ENCODE results near the gene MORN5. TPM values are rescaled to one million over a fixed set of nuclear protein-coding genes. Genes with fewer than 3 reads are reported as not detected.

The MORN5 gene
- total and polyA plus RNA-seq, 9 of the 15 experiments (the other 6 are each of a cell fraction or from before 2014, with no cell fraction given): not detected

GRCh38 chr9:122206118-122207046, 46.7 kb downstream of the MORN5 start:
- Histone ChIP-seq H4K20me1 (replicated peaks; ENCODE audit: control insufficient read depth, insufficient read depth, low read length) (0 out of 2 replicates have a peak, but pooled peaks cover 4% of the 10 kb centered on the region), H3K27me3 (ENCODE audit: control insufficient read depth in 2 of 2, insufficient read depth in 2 of 2, low read length in 2 of 2) (no peaks in the 10 kb centered on the region), H2AFZ (ENCODE audit: low read depth, low read length) (no peak overlapping the region), H3K4me1 (replicated peaks in 1 of 2; ENCODE audit: control insufficient read depth in 2 of 2, insufficient read depth in 2 of 2, low read length in 2 of 2) (peaks cover 0 to 4% of the 10 kb centered on the region in 2 experiments; a peak in 1 of 5 replicates), H3K79me2 (ENCODE audit: control insufficient read depth, insufficient read depth, low read length) (peaks cover 4% of the 10 kb centered on the region), H3K4me3 (no peak overlapping the region), H3K27ac (ENCODE audit: extremely low read depth, low read depth, low read length) (no peak overlapping the region), H3K9ac (ENCODE audit: insufficient read depth in 1 of 2, low read depth in 2 of 2, low read length in 2 of 2) (peak overlapping the region in 1 of 2 experiments; percentile 19; a peak in 1 of 4 replicates), H3K9me1 (ENCODE audit: control insufficient read depth, insufficient read depth, low read length) (no peaks in the 10 kb centered on the region), H3K4me2 (ENCODE audit: insufficient read depth, low read length) (no peak overlapping the region), H3K36me3 (ENCODE audit: control insufficient read depth, insufficient read depth, low read length) (peaks cover 49% of the 10 kb centered on the region; the same call in 2 of the 3 replicates), H3K9me3 (replicated peaks; ENCODE audit: control insufficient read depth, insufficient read depth, low read depth, low read length) (no peaks in the 10 kb centered on the region)
- in situ Hi-C loops (cut with MboI) (no loop called here), intact Hi-C loops (cut with micrococcal nuclease) (no loop called here)
- ChIA-PET POLR2A (interaction anchor here (0.6 to 1.2 kb wide), 4 partner anchors 8 to 59 kb away, joined by 3 to 5 read pairs (median 3); partner anchors contain the start of genes MRRF and RBM18), CTCF (ENCODE audit: low intra/inter-chr PET ratio) (no interaction called here)
- TF ChIP-seq ZFPM2 (CRISPR knock-in tag; IDR thresholded peaks at IDR 0.05): no peak
- no peak for TF ChIP-seq GTF2A2 (tag; IDR thresholded peaks at IDR 0.05)
- TF ChIP-seq CBFA2T3 (IDR thresholded peaks at IDR 0.05): no peak
- no peak for TF ChIP-seq ZNF696 (CRISPR knock-in tag; conservative IDR thresholded peaks at IDR 0.05)
- TF ChIP-seq ATF2 (CRISPR knock-in tag; IDR thresholded peaks at IDR 0.05): no peak
- no peak for TF ChIP-seq KDM1A (IDR thresholded peaks at IDR 0.05)
- no peak for TF ChIP-seq HNRNPL (IDR thresholded peaks at IDR 0.05; ENCODE audit: low read depth, low read length)
- no peak for TF ChIP-seq TCF7 (IDR thresholded peaks at IDR 0.05; ENCODE audit: borderline replicate concordance)
- no peak for TF ChIP-seq PRMT5 (CRISPR knock-in tag; IDR thresholded peaks at IDR 0.05)
- no peak for TF ChIP-seq TSC22D4 (tag; IDR thresholded peaks at IDR 0.05)
- no peak for TF ChIP-seq MCM5 (IDR thresholded peaks at IDR 0.05; ENCODE audit: low read depth)
- 82% methylated on average over 8 of the region's 9 CpGs for WGBS (ENCODE audit: insufficient coverage, low coverage, missing lambda C conversion rate)
- BruUV-seq (replicated peaks): no TSS peak
- no peak for ATAC-seq
- FAIRE-seq: no peak
- no peak for DNase-seq (ENCODE audit: extremely low read depth in 1 of 4, low spot score in 3 of 4)

All from K562 (cell line).